ENCODE measurements around the gene ST6GAL1.
"Not testable (repeated sequence)": the region's sequence is repeated elsewhere in the genome, so short reads cannot be mapped to it uniquely, and the experiment has no call there.

ST6GAL1 gene

GRCh38 chr3:186940967-186941366, 10.6 kb downstream of the ST6GAL1 start:
- no peak for DNase-seq (ENCODE audit: low spot score)

- DNase-seq (ENCODE audit: low spot score) = no peak
These were observed 11.8 kb downstream of the ST6GAL1 start for GRCh38 chr3:186942168-186942567.

GRCh38 chr3:186945255-186945823, 15.0 kb downstream of the ST6GAL1 start:
- DNase-seq (ENCODE audit: low spot score) = no peak

- no peak for DNase-seq (ENCODE audit: low spot score)
These were observed 16.5 kb downstream of the ST6GAL1 start for GRCh38 chr3:186946756-186947375.

GRCh38 chr3:186949281-186949982, 19.1 kb downstream of the ST6GAL1 start:
- no peak for DNase-seq (ENCODE audit: low spot score)

- DNase-seq (ENCODE audit: low spot score) = no peak
These were observed 20.2 kb downstream of the ST6GAL1 start for GRCh38 chr3:186950402-186951093.

DNA sequence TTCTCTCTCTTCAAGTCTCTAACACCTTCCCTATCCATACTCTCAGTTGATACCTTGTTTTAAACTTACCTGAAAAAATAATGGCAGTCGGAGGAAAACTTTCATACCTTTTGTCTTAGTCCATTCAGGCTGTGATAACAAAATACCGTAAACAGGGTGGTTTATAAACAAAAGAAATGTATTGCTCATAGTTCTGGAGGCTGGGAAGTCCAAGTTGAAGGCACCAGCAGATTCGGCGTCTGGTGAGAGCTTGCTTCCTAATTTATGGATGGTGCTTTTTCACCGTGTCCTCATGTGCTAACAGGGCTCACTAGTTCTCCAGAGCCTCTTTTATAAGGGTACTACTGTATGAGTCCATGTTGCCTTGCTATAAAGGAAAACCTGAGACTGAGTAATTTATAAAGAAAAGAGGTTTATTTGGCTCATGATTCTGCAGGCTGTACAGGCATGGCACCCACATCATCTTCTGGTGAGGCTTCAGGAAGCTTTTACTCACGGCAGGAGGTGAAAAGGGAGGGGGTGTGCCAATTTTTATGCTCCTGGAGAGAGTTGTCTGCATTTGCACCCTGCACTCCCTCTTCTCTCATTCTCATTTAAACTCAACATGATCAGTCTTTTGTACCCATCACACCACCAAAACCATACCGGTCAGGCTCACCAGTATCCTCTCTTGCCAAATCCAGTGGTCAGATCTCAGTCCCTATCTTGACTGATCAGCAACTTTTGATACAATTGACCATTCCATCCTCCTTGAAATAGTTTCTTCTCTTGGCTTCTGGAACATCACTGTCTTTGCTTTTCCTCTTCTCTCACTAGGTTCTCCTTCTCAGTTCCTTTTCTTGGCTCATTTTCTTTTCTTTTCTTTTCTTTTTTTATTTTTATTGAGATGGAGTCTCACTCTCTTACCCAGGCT, 21.6 kb downstream of the ST6GAL1 start:
- no peak for DNase-seq (ENCODE audit: low spot score)

GRCh38 chr3:186953011-186953487, 22.7 kb downstream of the ST6GAL1 start:
- no peak for DNase-seq (ENCODE audit: low spot score)

DNA sequence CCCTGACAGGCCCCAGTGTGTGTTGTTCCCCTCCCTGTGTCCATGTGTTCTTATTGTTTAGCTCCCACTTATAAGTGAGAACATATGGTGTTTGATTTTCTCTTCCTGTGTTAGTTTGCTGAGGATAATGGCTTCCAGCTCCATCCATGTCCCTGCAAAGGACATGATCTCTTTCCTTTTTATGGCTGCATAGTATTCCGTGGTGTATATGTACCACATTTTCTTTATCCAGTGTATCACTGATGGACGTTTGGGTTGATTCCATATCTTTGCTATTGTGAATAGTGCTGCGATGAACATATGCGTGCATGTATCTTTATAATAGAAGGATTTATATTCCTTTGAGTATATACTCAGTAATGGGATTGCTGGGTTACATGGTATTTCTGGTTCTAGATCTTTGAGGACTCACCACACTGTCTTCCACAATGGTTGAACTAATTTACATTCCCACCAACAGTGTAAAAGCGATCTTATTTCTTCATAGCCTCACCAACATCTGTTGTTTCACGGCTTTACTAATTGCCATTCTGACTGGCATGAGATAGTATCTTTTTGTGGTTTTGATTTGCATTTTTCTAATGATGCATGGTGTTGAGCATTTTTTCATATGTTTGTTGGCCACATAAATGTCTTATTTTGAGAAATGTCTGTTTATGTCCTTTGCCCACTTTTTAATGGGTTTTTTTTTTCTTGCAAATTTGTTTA, 23.8 kb downstream of the ST6GAL1 start:
- DNase-seq (ENCODE audit: low spot score) = not testable (repeated sequence)

GRCh38 chr3:186955898-186956696, 25.8 kb downstream of the ST6GAL1 start:
- no peak for DNase-seq (ENCODE audit: low spot score)

DNA sequence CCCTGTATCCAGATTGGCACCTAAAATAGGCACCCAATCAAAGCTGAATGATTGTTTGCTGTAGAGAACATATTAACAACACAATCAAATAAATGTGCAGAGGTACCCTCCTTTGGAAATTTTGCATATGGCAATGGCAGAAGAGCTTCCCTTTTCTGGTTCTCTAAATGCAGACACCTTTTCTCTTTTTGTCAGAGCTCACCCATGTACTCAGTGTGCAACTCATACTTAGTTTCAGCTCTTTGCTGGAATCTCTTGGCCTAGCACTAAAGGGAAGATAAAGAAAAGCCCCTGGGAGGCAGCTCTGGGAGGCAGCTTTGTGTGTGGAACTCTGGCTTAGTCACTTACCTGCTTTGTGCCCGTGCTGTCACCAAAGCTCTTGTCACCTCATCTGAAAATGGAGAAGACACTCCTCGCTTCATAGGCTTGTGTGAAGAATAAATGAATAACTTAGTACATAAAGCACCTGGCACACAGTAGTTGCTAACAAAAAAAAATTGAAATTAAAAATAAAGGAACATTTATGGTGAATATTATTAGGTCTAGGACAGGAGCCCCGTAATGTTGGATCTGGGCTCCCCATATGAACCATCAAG, 28.8 kb downstream of the ST6GAL1 start:
- DNase-seq (ENCODE audit: low spot score) = no peak

GRCh38 chr3:186960347-186960746, 30.0 kb downstream of the ST6GAL1 start:
- no peak for DNase-seq (ENCODE audit: low spot score)

- DNase-seq (ENCODE audit: low spot score) = no peak
These were observed 32.1 kb downstream of the ST6GAL1 start for GRCh38 chr3:186962445-186962844.

DNA sequence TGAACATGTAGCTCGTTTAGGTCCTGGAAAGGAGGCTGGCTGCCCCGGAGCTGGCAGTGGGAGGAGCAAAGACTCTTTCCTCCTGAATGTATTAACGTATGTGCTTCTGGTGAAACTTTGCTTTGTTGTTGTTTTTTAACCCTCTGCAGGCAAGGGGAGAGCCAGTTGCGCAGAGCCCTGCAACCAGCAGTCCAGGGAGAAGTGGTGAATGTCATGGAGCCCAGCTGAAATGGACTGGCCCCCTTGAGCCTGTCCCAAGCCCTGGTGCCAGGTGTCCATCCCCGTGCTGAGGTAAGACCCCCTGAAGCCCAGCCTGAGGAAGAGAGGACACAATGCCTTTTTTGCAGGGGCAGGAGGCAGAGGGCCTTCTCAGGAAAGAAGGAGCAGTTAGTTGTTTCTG, 33.3 kb downstream of the ST6GAL1 start:
- no peak for DNase-seq (ENCODE audit: low spot score)

DNA sequence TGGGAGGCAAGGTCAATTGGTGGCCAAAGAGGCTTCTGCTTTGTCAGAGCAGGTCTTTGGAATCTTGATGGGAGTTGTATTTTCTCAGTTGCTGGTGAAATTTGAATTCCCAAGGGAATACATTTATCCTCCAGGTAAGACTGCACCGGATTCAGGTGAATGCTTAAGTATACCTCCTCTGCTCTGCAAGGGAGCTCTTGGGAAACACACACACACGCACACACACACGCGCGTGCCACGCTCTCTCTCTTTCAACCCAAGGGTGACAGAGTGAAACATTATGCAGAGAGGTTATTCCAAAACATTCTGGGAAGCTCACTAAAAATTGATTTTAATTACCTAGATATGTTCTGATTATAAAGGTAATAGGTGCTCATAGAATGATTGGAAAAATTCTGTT, 33.7 kb downstream of the ST6GAL1 start:
- DNase-seq (ENCODE audit: low spot score) = no peak

GRCh38 chr3:186964616-186965015, 34.3 kb downstream of the ST6GAL1 start:
- DNase-seq (ENCODE audit: low spot score) = no peak

DNA sequence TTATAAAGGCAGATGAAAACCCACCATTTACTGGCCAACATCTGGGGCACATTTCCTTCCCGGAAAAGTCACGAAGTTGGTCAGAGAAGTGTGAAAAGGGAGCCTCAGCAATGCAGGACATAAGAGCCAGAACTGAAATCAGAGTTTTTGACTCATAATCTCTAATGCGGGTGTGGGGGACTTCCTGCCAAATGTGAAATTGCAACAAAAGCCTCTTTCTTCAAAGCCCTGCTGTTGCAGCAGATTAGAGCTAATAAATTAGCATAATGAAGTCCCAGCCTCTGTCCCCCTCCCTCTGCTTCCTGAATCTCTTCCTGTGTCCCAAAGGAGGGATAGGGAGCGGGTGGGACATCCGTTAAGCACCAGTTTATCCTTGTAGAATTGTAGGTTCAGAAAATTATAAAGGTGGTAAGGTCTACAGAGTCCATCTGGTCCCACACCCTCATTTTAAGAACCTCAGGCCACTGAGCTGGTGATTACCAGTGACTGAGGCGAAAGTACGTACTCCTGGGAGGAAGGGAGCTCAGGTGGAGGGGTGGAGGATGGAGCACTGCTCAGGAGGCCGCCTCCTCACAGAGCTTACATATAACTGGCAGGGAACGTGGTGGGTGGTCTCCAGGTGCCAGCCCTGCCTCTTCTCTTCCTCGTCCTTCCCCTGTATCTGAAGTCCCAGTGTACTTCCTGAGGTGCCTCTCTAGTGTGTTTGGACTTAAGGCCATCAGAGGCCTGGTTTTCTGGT, 35.0 kb downstream of the ST6GAL1 start:
- DNase-seq (ENCODE audit: low spot score) = no peak

DNA sequence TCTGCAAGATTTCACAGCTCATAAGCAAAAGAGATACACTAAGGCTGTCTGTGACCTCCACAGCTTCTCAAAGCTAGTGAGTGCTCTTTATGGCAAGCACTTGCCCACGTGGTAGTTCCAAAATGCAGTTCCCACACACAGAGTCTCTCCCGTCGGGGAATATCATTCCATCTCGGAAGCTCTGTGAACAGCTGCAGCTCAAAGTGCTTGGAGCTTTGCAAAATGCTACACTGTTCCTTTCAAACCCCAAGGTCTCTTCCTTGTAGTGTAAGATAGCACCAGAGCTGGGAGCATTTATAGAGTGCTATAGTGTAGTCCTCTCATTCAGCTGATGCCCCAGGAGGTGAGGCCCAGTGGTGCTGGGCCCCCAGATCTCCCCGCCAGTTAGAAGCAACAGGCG, 36.1 kb downstream of the ST6GAL1 start:
- DNase-seq (ENCODE audit: low spot score) = no peak

DNA sequence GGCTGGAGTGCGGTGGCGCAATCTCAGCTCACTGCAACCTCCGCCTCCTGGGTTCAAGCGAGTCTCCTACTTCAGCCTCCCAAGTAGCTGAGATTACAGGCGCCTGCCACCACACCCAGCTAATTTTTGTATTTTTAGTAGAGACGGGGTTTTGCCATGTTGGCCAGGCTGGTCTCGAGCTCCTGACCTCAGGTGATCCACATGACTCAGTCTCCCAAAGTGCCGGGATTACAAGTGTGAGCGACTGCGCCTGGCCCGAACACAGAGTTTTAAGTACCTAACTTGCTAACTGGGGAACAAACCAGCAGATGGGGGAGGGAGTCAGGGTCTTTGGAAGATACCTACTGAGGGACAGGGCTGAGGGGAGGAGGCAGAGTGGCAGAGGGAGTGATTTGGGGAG, 36.9 kb downstream of the ST6GAL1 start:
- DNase-seq (ENCODE audit: low spot score) = not testable (repeated sequence)
